Measurements from ENCODE around the gene PRMT9.

GRCh38 chr4:147696866-147697265 is 12.9 kb upstream of the PRMT9 start:
- TF ChIP-seq GATA2 (IDR thresholded peaks at IDR 0.05; ENCODE audit: low read depth, low read length) = no peak
- TF ChIP-seq GATA3 (IDR thresholded peaks at IDR 0.05; ENCODE audit: low read depth, low read length) = no peak
